Duodenal mucosa (tissue), 2 donors: ENCODE measurements around the gene CPT1C.

Source experiments
- H3K27ac ChIP-seq: one replicate; pipeline ENCODE4 v1.7.0; 2013; ENCODE audit warnings: low read depth, low read length
- H3K27me3 ChIP-seq, 2 donors: one replicate each; pipeline ENCODE4 v1.7.0; 2013; ENCODE audit warnings: low read length in 2 of 2, control low read depth in 1 of 2; ENCODE audit not compliant: insufficient read depth in 2 of 2, control insufficient read depth in 1 of 2
- H3K36me3 ChIP-seq, 2 donors: one replicate each; pipeline ENCODE4 v1.7.0; 2013; ENCODE audit warnings: low read length in 2 of 2, control low read depth in 1 of 2; ENCODE audit not compliant: insufficient read depth in 2 of 2, control insufficient read depth in 1 of 2
- H3K4me1 ChIP-seq, 2 donors: one replicate each; pipeline ENCODE4 v1.7.0; 2013; ENCODE audit warnings: low read length in 2 of 2, control low read depth in 1 of 2; ENCODE audit not compliant: insufficient read depth in 2 of 2, control insufficient read depth in 1 of 2
- H3K4me3 ChIP-seq, 2 donors: one replicate each; pipeline ENCODE4 v1.7.0; 2013; ENCODE audit warnings: low read length in 2 of 2, low read depth in 1 of 2
- H3K9ac ChIP-seq, 2 donors: one replicate each; pipeline ENCODE4 v1.7.0; 2013; ENCODE audit warnings: low read length in 2 of 2, low read depth in 1 of 2
- H3K9me3 ChIP-seq, 2 donors: one replicate each; pipeline ENCODE4 v1.7.0; 2013; ENCODE audit warnings: low read length in 2 of 2, control low read depth in 1 of 2; ENCODE audit not compliant: control insufficient read depth in 1 of 2

Gene CPT1C

GRCh38 chr19:49689133-49690078 is 1.5 kb upstream of the CPT1C start, which contains the start of gene ADM5:
Gene ADM5 (plus strand): TSS chr19:49689594. CDS start chr19:49689838, 244 bp downstream.
- Histone ChIP-seq H3K4me3 (peak within 1 kb of the TSS; percentile 64 to 72), H3K36me3 (peaks cover 8 to 29% of the 10 kb centered on the region in 2 donors), H3K9me3 (no peaks in the 10 kb centered on the region), H3K27me3 (peaks cover 11 to 24% of the 10 kb centered on the region in 2 donors), H3K4me1 (peaks cover 15 to 27% of the 10 kb centered on the region in 2 donors), H3K27ac (no peak within 1 kb of the TSS), H3K9ac (peak within 1 kb of the TSS in 1 of 2 donors; percentile 3)

- Histone ChIP-seq H3K36me3 (peaks cover 4 to 21% of the 10 kb centered on the region in 2 donors), H3K27me3 (peaks cover 11 to 24% of the 10 kb centered on the region in 2 donors), H3K4me3 (peak overlapping the region; percentile 64 to 72), H3K9me3 (no peaks in the 10 kb centered on the region), H3K4me1 (peaks cover 15 to 27% of the 10 kb centered on the region in 2 donors), H3K27ac (no peak overlapping the region), H3K9ac (peak overlapping the region in 1 of 2 donors; percentile 3)
These were observed 749 bp upstream of the CPT1C start for GRCh38 chr19:49690079-49690655.

GRCh38 chr19:49691243-49692146 is 579 bp downstream of the CPT1C start:
- Histone ChIP-seq H3K9ac (no peak overlapping the region), H3K36me3 (peaks cover 0 to 9% of the 10 kb centered on the region in 2 donors), H3K4me1 (peaks cover 15 to 27% of the 10 kb centered on the region in 2 donors), H3K27ac (no peak overlapping the region), H3K27me3 (peaks cover 11 to 24% of the 10 kb centered on the region in 2 donors), H3K9me3 (no peaks in the 10 kb centered on the region), H3K4me3 (peak overlapping the region; percentile 64 to 72)

GRCh38 chr19:49692147-49692506 is 1.2 kb downstream of the CPT1C start:
- H3K27me3 ChIP-seq, result peaks cover 11 to 24% of the 10 kb centered on the region in 2 donors
- H3K9ac ChIP-seq, result no peak overlapping the region
- H3K9me3 ChIP-seq, result no peaks in the 10 kb centered on the region
- H3K36me3 ChIP-seq, result peaks cover 0 to 5% of the 10 kb centered on the region in 2 donors
- no peak overlapping the region for H3K27ac ChIP-seq
- no peak overlapping the region for H3K4me3 ChIP-seq
- peaks cover 15 to 27% of the 10 kb centered on the region in 2 donors for H3K4me1 ChIP-seq

GRCh38 chr19:49696115-49696514 is 5.2 kb downstream of the CPT1C start:
- Histone ChIP-seq H3K4me1 (peaks cover 0 to 3% of the 10 kb centered on the region in 2 donors), H3K27me3 (peaks cover 4 to 6% of the 10 kb centered on the region in 2 donors), H3K27ac (no peak overlapping the region), H3K9me3 (no peaks in the 10 kb centered on the region), H3K4me3 (no peak overlapping the region), H3K9ac (no peak overlapping the region), H3K36me3 (no peaks in the 10 kb centered on the region)

- no peaks in the 10 kb centered on the region for H3K4me1 ChIP-seq
- H3K36me3 ChIP-seq, result no peaks in the 10 kb centered on the region
- H3K27me3 ChIP-seq, result no peaks in the 10 kb centered on the region
- H3K4me3 ChIP-seq, result no peak overlapping the region
- no peak overlapping the region for H3K9ac ChIP-seq
- no peaks in the 10 kb centered on the region for H3K9me3 ChIP-seq
- no peak overlapping the region for H3K27ac ChIP-seq
These were observed 5.9 kb downstream of the CPT1C start for GRCh38 chr19:49696865-49697264.

- Histone ChIP-seq H3K9me3 (no peaks in the 10 kb centered on the region), H3K27me3 (no peaks in the 10 kb centered on the region), H3K36me3 (no peaks in the 10 kb centered on the region), H3K4me1 (no peaks in the 10 kb centered on the region), H3K9ac (no peak overlapping the region), H3K27ac (no peak overlapping the region), H3K4me3 (no peak overlapping the region)
These were observed 8.4 kb downstream of the CPT1C start for GRCh38 chr19:49699364-49699763.

- Histone ChIP-seq H3K27ac (no peak overlapping the region), H3K9ac (no peak overlapping the region), H3K4me1 (no peaks in the 10 kb centered on the region), H3K9me3 (no peaks in the 10 kb centered on the region), H3K36me3 (no peaks in the 10 kb centered on the region), H3K27me3 (no peaks in the 10 kb centered on the region), H3K4me3 (no peak overlapping the region)
These were observed 9.6 kb downstream of the CPT1C start for GRCh38 chr19:49700563-49700962.

- Histone ChIP-seq H3K4me3 (no peak overlapping the region), H3K27me3 (no peaks in the 10 kb centered on the region), H3K9ac (no peak overlapping the region), H3K27ac (no peak overlapping the region), H3K9me3 (no peaks in the 10 kb centered on the region), H3K36me3 (no peaks in the 10 kb centered on the region), H3K4me1 (no peaks in the 10 kb centered on the region)
These were observed 10.4 kb downstream of the CPT1C start for GRCh38 chr19:49701271-49701786.
